Measurements from ENCODE around the gene TBC1D9.

The TBC1D9 gene

GRCh38 chr4:140776556-140776955 lies 20.4 kb upstream of the TBC1D9 start:
- TF ChIP-seq CTCF (IDR thresholded peaks at IDR 0.05; ENCODE audit: insufficient read depth, low read length, missing control alignments), result no peak
- no peak overlapping the region for H3K4me3 ChIP-seq (ENCODE audit: low read depth, low read length)
- ChIA-PET POLR2A (no interaction called here), CTCF (no interaction called here)
- DNase-seq (ENCODE audit: low read depth, low spot score), result no peak

GRCh38 chr4:140774956-140775355 lies 18.8 kb upstream of the TBC1D9 start:
- DNase-seq (ENCODE audit: low read depth, low spot score), result no peak
- POLR2A ChIA-PET, result no interaction called here
- TF ChIP-seq CTCF (IDR thresholded peaks at IDR 0.05; ENCODE audit: insufficient read depth, low read length, missing control alignments), result no peak
- H3K4me3 ChIP-seq (ENCODE audit: low read depth, low read length), result no peak overlapping the region
- CTCF ChIA-PET, result no interaction called here

GRCh38 chr4:140774510-140774909 lies 18.3 kb upstream of the TBC1D9 start:
- H3K4me3 ChIP-seq (ENCODE audit: low read depth, low read length), result no peak overlapping the region
- no peak for TF ChIP-seq CTCF (IDR thresholded peaks at IDR 0.05; ENCODE audit: insufficient read depth, low read length, missing control alignments)
- CTCF ChIA-PET, result no interaction called here
- POLR2A ChIA-PET, result no interaction called here
- DNase-seq (ENCODE audit: low read depth, low spot score), result no peak

- no peak overlapping the region for H3K4me3 ChIP-seq (ENCODE audit: low read depth, low read length)
- ChIA-PET POLR2A (no interaction called here), CTCF (no interaction called here)
- no peak for DNase-seq (ENCODE audit: low read depth, low spot score)
- TF ChIP-seq CTCF (IDR thresholded peaks at IDR 0.05; ENCODE audit: insufficient read depth, low read length, missing control alignments), result no peak
Observed at GRCh38 chr4:140769209-140769608, 13.0 kb upstream of the TBC1D9 start.

GRCh38 chr4:140764785-140765392 lies 8.7 kb upstream of the TBC1D9 start:
- ChIA-PET CTCF (no interaction called here), POLR2A (no interaction called here)
- no peak overlapping the region for H3K4me3 ChIP-seq (ENCODE audit: low read depth, low read length)
- TF ChIP-seq CTCF (IDR thresholded peaks at IDR 0.05; ENCODE audit: insufficient read depth, low read length, missing control alignments), result no peak
- DNase-seq (ENCODE audit: low read depth, low spot score), result no peak

- no peak overlapping the region for H3K4me3 ChIP-seq (ENCODE audit: low read depth, low read length)
- ChIA-PET POLR2A (no interaction called here), CTCF (no interaction called here)
- DNase-seq (ENCODE audit: low read depth, low spot score), result no peak
- no peak for TF ChIP-seq CTCF (IDR thresholded peaks at IDR 0.05; ENCODE audit: insufficient read depth, low read length, missing control alignments)
Observed at GRCh38 chr4:140762202-140762601, 6.0 kb upstream of the TBC1D9 start.
